ENCODE measurements around the gene AKT1S1.

Gene AKT1S1

DNA sequence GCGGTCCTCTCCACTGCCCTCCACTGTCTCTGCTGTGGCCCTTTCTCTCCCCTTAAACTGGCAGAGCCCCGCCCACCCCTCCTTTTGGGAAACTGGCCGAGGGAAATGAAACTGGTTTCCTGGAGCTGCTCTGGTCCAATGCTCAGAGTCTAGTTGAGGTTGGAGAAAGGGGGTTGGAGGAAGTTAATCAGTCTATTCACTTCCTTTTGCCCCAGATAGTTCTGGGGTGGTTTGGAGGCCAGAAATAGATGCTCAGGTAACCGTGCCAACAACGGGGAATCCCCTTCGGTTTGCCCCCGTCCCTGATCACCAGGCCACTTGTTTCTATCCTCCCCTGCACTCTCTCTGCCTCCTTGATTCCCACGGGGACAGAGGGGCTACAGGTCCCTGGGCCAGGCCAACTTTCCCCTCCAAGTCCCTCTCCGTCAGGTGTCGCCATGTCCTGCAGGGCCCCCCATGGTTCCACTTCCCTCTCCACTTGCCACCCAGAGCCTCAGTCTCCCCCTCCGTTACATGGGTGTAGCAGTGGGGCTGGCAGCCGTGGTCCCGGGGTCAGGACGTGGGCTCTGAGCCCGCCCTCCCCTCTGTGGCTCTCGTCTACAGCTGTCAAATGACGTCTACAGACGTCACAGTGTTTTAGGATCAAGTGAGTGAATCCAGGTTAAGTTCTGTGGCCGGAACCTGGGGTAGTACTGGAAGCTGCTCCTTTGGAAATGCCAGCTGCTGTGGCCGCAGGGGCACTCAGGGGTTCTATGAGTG is 19.9 kb upstream of the AKT1S1 start, which contains the start of gene IL4I1:
IL4I1 (minus strand) TSS at position 25 of the 759 bp plus-strand sequence. CDS start 727 bp downstream, outside the sequence.
- H3K36me3 Mint-ChIP-seq (ENCODE audit: low read depth), result no peaks in the 10 kb centered on the region
- no peak for DNase-seq
- H3K27me3 Mint-ChIP-seq (ENCODE audit: low read depth, poor library complexity), result peaks cover 13% of the 10 kb centered on the region
- peak within 1 kb of the TSS; percentile 61 for H3K4me3 Mint-ChIP-seq
- H3K9me3 Mint-ChIP-seq, result no peaks in the 10 kb centered on the region
- TF ChIP-seq, protein P1, sequence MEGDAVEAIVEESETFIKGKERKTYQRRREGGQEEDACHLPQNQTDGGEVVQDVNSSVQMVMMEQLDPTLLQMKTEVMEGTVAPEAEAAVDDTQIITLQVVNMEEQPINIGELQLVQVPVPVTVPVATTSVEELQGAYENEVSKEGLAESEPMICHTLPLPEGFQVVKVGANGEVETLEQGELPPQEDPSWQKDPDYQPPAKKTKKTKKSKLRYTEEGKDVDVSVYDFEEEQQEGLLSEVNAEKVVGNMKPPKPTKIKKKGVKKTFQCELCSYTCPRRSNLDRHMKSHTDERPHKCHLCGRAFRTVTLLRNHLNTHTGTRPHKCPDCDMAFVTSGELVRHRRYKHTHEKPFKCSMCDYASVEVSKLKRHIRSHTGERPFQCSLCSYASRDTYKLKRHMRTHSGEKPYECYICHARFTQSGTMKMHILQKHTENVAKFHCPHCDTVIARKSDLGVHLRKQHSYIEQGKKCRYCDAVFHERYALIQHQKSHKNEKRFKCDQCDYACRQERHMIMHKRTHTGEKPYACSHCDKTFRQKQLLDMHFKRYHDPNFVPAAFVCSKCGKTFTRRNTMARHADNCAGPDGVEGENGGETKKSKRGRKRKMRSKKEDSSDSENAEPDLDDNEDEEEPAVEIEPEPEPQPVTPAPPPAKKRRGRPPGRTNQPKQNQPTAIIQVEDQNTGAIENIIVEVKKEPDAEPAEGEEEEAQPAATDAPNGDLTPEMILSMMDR (IDR thresholded peaks at IDR 0.05), result no peak
- peak within 1 kb of the TSS; percentile 91 for H3K27ac Mint-ChIP-seq
- H3K4me1 Mint-ChIP-seq, result peaks cover 35% of the 10 kb centered on the region

DNA sequence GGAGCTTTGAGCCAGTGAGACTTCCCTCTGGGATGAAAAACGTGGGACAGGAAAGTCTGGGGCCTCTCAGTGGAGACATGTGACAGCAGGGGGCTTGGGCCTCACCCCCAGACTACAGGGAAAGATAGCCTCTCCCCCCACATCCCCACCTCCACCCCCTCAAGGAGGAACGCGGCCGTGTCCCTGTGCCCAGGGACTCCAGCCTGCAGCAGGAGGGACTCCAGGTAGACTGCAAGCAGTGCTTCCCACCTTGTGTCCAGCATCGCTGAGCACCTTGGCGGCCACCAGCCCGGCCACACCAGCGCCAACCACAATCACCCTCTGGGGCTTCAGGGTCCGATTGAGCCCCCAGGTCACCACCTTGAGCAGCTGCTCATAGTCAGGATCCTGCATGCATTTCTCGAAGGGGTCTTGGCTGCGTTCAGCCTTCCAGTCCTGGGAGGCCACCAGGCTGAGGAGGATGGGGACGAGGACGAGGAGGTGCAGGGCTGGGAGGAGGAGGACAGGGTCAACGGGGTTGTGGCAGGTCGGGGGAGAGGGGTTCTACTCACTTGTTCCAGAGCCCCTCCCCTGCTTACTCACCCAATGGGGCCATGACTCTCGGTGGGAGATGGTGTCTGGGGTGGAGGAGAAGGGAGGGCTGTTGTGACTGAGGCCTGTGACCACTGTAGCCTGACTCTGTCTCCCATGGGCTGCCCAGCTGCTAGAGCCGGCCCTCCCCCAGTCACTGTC is 18.6 kb upstream of the AKT1S1 start:
- no peak overlapping the region for H3K4me3 Mint-ChIP-seq
- H3K36me3 Mint-ChIP-seq (ENCODE audit: low read depth), result no peaks in the 10 kb centered on the region
- TF ChIP-seq, protein P1 (IDR thresholded peaks at IDR 0.05), result no peak

DNA sequence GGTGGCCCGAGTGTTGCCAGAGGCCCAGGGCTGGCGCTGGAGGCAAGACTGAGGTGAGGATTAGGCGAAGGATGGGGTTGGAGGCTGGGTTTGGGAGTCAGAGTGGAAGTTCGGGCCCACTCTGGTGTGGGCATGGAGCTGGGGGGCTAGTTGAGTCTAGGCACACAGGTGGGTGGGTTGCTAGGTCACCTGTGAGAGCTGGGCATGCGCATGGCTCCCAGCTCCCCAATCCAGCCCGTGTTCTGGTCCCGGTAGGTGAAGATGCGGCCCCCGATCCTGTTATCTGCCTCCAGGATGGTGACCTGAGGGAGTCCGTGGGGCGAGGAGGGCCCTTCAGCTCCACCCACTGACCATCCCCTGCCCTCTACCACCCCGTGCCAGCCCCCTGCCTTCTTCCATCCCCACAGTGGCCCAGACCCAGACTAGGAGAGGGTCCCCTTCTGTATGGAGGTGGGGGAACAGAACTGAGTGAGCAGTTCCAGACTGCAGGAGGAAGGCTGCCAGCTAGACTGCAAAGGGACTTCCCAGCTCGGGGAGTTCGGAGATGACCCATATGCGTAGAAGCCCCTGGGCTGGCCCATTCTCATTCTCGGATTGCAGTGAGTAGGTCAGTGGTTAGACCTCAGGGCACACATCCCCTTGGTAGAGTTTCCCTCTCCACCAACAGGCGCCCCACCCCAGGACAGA is 17.9 kb upstream of the AKT1S1 start:
- Mint-ChIP-seq H3K9me3 (no peaks in the 10 kb centered on the region), H3K4me1 (peaks cover 48% of the 10 kb centered on the region), H3K27me3 (ENCODE audit: low read depth, poor library complexity) (peaks cover 22% of the 10 kb centered on the region), H3K36me3 (ENCODE audit: low read depth) (no peaks in the 10 kb centered on the region), H3K4me3 (no peak overlapping the region), H3K27ac (no peak overlapping the region)
- no peak for DNase-seq
- TF ChIP-seq, protein P1 (IDR thresholded peaks at IDR 0.05), result no peak

More for the DNA sequence above, 18.6 kb upstream of the AKT1S1 start:
- H3K9me3 Mint-ChIP-seq, result no peaks in the 10 kb centered on the region
- H3K27ac Mint-ChIP-seq, result peak overlapping the region; percentile 72
- DNase-seq, result no peak
- peaks cover 47% of the 10 kb centered on the region for H3K4me1 Mint-ChIP-seq
- H3K27me3 Mint-ChIP-seq (ENCODE audit: low read depth, poor library complexity), result peaks cover 17% of the 10 kb centered on the region

DNA sequence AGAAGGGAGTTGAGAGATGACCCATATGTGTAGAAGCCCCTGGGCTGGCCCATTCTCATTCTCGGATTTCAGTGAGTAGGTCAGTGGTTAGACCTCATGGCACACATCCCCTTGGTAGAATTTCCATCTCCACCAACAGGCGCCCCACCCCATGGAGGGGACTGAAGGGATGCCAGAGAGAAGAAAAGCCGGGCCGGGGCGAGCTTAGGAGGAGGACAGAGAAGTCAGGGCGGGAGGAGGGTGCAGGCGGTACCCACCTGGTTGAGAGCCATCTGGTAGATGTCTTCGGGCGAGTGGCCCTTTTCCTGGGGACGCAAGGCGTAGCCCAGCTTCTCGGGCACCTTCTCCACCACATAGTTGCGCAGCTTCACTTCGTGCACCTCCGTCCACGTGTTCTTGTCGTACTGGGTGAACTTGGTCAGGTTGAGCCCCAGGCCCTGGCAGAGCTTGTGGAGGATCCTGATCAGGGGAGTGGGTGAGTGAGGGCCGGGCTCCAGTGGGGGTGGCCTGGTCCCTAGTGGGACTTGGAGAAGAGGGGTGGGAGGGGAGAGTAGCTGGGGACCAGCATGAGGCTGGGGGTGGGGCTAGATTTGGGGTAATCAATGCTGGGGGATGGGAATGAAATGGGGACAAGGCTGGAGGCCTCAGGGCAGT is 17.0 kb upstream of the AKT1S1 start:
- TF ChIP-seq, protein P1 (IDR thresholded peaks at IDR 0.05), result no peak
- Mint-ChIP-seq H3K27ac (no peak overlapping the region), H3K9me3 (no peaks in the 10 kb centered on the region), H3K27me3 (ENCODE audit: low read depth, poor library complexity) (peaks cover 31% of the 10 kb centered on the region), H3K36me3 (ENCODE audit: low read depth) (peaks cover 3% of the 10 kb centered on the region), H3K4me1 (peaks cover 48% of the 10 kb centered on the region), H3K4me3 (no peak overlapping the region)
- DNase-seq, result no peak

DNA sequence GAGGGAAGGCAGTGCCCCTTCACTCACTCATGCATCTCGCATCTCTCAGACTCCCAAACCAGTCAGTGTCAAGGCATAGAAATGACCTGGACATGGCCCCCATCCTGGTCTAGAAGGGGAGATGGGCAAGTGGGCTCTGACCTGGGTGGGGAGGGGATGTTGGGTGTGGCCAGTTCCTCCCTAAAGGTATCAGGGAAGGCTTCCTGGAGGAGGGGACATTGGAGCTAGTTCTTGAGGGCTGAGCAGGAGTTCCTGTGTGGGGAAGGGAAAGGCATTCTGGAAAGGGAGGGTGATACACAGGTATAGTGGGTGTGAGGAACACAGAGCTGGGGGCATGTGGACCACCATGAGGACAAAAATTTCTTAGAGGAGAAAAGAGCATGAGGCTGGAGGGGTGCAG is 15.6 kb upstream of the AKT1S1 start:
- peaks cover 31% of the 10 kb centered on the region for H3K27me3 Mint-ChIP-seq (ENCODE audit: low read depth, poor library complexity)
- no peak overlapping the region for H3K4me3 Mint-ChIP-seq

More for the DNA sequence above, 15.6 kb upstream of the AKT1S1 start:
- TF ChIP-seq, protein P1 (IDR thresholded peaks at IDR 0.05), result no peak
- peaks cover 11% of the 10 kb centered on the region for H3K36me3 Mint-ChIP-seq (ENCODE audit: low read depth)
- no peaks in the 10 kb centered on the region for H3K9me3 Mint-ChIP-seq
- DNase-seq, result no peak
- H3K27ac Mint-ChIP-seq, result no peak overlapping the region
- H3K4me1 Mint-ChIP-seq, result peaks cover 45% of the 10 kb centered on the region
